NCI-H748 treated with DMSO at 0.1 percent for 48 hours (cell line): ENCODE data around the gene ZNF189.
A peak's percentile ranks its signal among the peaks of the same experiment; 100 is the strongest.
"Not testable (repeated sequence)": the region's sequence is repeated elsewhere in the genome, so short reads cannot be mapped to it uniquely, and the experiment has no call there.

Experiments
- DNase-seq: peaks from one replicate; lab custom pipeline; 2025; lab: John Stamatoyannopoulos, UW

The ZNF189 gene

DNA sequence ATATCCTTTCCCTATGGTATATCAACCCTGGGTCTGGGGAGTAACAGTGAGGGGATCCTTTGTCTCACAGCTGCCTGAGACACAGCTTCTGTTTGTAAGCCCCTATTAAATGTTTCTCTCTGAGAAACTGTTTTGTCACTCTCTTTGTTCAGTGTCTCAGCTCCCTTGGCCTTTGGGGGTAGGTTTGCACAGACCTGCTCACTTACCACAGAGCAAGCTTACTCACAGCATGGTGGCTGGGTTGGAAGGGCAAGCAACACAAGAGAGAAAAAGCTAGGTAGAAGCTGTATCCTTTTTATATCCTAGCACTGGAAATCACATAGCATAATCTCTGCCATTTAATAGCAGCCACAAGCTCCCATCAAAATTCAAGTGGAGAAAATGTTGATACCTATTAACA, 18.4 kb upstream of the ZNF189 start:
- DNase-seq: no peak

DNA sequence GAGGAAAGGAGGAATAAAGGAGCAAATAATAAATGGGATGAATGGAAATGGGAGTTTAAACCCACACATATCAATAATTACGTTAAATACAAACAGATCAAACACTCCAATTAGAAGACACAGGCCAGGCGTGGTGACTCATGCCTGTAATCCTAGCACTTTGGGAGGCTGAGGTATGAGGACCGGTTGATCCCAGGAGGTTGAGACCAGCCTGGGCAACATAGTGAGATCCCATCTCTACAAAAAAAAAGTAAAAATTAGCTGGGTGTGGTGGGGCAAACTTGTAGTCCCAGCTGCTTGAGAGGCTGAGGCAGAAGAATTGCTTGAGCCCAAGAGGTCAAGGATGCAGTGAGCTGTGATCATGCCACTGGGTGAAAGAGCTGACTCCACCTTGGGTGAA, 17.5 kb upstream of the ZNF189 start:
- no peak for DNase-seq

DNA sequence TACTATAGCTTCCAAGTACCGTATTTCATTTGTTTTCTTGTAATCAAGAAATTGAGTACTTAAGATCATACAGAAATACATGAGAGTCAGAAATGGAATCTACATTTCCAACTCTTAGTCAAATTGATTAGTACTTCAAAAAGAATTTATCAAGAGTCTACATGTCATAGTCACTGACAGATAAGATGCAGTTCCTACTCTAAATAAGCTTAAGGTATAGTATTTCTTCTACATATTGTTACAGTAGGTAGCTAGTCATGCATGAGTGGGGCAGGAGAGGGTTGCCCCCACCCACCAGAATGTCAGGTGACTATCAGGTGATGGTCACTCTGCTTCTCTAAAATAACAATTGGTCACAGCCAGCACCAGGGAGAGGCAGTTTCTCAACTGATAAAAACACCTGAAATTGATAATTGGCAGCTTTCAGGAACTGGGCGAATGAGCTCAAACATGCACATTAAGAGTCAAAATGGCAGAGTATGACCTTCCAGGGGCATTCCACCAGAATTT, 16.8 kb upstream of the ZNF189 start:
- DNase-seq: no peak

DNA sequence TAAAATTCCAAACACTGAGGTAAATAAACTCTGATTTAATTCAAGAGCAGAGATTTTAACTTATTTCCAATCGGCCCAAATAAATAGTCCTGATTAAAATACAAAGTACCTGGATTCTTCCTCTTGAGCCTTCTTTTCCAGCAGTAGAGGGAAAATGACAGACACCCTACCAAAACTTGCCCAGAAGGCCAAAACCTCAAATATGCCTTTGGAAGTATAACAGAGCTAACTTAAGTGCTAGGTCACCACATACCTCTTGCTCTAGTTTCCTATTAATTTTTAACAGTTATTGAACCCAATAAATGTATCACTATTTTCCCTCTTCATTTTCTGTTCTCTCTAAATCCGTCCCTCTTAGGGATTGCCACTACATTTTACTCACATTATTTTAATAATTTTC, 15.3 kb upstream of the ZNF189 start:
- no peak for DNase-seq

DNA sequence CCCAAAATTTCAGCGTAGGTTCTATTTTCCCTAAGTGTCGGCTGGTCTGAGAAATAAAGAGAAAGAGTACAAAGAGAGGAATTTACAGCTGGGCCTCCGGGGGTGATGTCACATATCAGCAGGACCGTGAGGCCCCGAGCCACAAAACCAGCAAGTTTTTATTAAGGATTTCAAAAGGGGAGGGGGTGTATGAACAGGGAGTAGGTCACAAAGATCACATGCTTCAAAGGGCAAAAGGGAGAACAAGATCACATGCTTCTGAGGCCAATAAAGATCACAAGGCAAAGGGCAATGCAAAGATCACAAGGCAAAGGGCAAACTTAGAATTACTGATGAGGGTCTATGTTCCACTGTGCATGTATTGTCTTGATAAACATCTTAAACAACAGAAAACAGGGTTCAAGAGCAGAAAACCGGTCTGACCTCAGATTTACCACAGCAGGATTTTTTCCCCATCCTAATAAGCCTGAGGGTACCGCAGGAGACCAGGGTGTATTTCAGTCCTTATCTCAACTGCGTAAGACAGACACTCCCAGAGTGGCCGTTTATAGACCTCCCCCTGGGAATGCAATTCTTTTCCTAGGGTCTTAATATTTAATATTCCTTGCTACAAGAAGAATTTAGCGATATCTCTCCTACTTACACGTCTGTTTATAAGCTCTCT, 13.6 kb upstream of the ZNF189 start, which contains the start of gene BAAT:
Gene BAAT, minus strand, starts transcription at position 134 of the 664 bp plus-strand sequence. CDS start 13,602 bp downstream, outside the sequence.
- DNase-seq: not testable (repeated sequence)

DNA sequence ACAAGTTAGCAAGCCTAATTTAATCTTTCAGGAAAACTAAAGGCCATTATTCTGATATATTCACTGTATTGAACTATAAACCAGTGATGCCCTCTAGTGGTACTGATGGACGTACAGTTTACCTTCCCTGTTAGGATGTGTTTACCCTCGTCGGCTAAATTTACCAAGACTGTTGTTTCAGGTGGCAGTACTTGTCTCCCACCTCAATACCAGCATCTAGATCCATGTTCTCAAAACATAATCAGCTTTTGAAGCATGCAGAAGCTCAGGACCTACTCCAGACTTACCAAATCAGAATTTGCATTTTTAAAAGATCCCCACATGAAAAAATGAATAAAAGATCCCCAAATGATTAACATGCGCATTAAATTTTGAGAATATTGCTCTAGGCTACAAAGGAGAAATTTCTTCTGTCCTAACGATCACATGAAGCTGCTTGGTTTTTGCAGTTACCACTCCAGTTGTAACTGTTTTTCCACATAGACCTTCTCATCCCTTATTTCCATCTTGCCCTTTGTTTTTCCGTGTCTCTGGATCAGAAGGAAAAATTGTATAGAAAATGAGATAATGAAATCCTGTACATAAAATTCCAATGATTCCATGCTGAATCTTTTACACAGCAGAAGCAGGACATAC, 10.7 kb upstream of the ZNF189 start:
- peak; percentile 86 for DNase-seq

DNA sequence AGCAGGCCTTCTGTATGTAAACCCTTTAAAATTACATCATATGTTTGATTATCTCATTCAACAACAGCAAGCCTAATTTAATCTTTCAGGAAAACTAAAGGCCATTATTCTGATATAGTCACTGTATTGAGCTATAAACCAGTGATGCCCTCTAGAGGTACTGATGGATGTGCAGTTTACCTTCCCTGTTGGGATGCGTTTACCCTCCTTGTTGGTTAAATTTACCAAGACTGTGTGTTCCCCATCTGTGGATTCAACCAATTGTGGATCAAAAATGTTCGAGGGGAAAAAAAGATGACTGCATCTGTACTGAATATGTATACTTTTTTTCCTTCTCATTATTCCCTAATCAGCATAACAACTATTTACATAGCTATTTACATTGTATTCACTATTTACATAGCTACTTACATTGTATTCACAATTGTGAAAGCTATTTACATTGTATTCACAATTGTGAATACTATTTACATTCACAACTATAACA, 10.1 kb upstream of the ZNF189 start:
- peak; percentile 41 for DNase-seq

DNA sequence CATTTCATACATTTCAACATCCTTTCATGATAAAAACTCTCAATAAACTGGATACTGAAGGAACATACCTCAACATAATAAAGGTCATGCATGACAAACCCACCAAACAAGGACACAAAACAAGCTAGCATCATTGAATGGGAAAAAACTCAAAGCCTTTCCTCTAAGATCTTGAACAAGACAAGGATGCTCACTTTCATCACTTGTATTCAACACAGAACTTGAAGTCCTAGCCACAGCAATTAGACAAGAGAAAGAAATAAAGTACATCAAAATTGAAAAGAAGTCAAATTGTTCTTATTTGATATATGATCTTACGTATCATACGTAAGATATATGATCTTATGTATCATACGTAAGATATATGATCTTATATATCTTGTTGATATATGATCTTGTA, 5.5 kb upstream of the ZNF189 start:
- DNase-seq: no peak

DNA sequence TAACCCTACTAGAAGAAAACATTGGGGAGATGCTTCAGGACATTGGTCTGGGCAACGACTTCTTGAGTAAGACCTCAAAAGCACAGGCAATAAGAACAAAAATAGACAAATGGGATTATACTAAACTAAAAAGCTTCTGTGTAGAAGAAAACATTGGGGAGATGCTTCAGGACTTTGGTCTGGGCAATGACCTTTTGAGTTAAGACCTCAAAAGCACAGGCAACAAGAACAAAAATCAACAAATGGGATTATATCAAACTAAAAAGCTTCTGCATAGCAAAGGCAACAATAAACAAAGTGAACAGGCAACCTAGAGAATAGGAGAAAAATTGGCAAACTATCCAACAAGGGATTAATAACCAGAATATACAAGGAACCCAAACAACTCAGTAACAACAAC, 4.0 kb upstream of the ZNF189 start:
- no peak for DNase-seq

DNA sequence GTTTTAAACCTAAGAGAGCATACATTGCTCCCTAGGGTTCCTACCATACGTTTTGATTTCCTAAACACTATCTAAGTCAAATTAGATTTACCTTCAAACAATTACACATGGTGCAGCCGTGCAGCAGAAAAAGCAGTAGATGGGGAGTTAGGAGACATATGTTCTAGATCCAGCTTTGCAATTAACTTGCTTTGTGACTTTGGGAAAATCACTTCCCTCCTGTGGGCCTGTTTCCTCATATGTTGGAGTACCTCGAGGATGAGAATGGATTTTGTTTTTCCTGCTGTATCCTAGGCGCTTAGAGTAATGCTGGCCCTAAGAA, 944 bp upstream of the ZNF189 start:
- peak; percentile 31 for DNase-seq

DNA sequence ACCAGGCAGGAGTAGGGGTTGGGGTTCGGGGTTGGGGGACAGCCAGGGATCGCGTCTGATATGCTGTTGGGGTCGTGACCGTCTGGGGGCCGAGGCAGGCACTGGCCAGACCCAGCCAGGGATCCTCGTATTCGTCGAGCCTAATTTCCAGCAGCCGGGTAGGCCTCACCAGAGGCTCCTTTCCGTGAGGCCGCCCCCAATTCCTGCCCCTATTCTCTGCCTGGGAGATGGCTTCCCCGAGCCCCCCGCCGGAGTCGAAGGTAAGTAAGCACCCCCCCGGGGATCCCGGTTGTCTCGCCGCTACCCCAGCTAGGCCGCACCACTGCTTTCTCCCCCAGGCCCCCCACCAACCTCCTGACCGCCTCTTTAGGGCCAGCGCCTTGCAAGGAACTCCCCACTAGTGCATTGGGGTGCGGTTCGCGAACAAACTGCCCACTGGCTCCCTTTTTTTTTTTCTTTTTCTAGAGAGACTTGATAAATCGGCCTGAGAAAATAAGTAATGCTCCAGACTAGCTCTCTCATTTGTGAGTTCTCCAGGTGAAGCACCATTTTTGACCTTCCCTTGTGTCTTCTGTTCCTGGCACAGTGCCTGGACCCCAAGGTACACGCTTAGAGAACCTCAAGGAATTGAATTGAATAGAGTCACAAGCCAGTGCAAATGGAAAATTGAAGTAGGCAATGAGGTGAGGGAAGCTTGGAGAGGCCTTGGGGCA, 435 bp downstream of the ZNF189 start:
- DNase-seq: no peak

DNA sequence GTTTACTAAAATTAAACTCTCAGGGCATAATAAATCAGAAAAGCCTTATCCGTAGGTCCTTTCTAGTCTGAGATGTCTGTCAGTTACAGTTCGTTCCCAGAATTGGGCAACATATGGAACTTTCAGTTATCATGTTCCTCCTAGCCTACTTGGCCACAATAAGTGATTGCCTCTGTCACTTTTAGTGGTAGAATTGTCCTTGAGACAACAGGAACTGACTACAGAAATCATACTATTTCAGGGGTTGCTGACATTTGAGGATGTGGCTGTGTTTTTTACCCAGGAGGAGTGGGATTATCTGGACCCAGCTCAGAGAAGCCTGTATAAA, 956 bp downstream of the ZNF189 start:
- no peak for DNase-seq

DNA sequence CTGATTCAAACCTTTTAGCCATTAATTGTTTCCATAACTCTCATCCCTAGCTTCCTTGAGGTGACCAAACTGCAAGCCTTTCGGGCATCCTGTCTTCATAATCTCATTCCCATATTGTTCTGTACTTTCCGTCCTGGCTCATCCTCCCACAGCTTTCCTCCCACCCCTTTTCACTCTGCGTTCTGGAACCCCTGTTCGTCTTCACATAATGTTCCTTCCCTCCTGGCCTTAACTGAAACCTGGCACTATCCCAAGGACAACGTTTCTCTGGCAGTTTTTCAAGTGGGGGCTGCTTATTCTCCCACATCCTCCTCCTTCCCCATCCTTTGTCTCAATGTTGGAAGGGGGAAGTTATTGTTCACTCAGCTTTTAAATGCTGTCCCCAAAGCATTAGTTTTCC, 1.5 kb downstream of the ZNF189 start:
- DNase-seq: no peak

DNA sequence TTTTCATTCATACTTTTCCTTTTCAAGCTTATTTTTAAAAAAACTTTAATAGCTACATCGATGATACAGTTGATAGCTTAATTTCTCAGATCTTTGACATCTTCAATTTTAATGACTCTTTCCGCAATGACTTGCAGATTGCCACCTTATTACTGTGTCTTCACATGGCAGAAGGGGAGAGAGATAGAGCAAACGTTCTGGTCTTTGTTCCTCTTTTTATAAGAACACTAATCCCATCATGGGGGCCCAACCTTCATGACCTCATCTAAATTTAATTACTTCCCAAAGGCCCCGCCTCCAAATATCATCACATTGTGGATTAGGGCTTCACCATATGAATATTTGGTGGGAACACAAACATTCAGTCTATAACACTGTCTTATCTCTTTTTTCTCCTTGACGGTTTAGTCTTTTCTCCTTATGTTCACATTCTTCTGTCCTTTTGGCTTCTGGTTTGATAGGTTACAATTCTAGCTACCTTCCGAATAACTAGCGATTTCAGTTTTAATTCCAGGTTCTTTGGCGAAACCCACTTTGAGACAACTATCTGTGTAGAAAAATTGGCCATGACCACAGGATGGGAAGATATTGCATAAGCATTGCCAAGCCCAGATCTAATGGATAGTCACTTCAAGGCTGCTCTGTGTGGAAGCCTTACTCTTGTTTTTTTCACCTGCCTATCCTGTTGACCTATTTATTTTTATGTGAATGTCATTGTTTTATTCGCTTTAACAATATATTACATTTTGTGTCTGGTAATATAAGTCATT, 5.0 kb downstream of the ZNF189 start:
- DNase-seq: no peak

DNA sequence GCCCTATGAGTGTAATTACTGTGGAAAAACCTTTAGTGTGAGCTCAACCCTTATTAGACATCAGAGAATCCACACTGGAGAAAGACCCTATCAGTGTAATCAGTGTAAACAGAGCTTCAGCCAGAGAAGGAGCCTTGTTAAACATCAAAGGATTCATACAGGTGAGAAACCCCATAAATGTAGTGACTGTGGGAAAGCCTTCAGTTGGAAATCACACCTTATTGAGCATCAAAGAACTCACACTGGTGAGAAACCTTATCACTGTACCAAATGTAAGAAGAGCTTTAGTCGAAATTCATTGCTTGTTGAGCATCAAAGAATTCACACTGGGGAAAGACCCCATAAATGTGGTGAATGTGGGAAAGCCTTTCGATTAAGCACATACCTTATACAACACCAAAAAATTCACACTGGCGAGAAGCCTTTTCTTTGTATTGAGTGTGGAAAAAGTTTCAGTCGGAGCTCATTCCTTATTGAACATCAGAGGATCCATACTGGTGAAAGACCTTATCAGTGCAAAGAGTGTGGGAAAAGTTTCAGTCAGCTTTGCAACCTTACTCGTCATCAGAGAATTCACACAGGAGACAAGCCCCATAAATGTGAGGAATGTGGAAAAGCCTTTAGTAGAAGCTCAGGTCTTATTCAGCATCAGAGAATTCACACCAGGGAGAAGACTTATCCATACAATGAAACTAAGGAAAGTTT, 9.9 kb downstream of the ZNF189 start:
- no peak for DNase-seq

DNA sequence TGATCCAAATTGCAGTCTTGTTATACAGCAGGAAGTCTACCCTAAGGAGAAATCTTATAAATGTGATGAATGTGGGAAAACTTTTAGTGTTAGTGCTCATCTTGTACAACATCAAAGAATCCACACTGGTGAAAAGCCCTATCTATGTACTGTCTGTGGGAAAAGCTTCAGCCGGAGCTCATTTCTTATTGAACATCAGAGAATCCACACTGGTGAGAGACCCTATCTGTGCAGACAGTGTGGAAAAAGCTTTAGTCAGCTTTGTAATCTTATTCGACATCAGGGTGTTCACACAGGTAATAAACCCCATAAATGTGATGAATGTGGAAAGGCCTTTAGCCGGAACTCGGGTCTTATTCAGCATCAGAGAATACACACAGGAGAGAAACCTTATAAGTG, 10.4 kb downstream of the ZNF189 start:
- no peak for DNase-seq

DNA sequence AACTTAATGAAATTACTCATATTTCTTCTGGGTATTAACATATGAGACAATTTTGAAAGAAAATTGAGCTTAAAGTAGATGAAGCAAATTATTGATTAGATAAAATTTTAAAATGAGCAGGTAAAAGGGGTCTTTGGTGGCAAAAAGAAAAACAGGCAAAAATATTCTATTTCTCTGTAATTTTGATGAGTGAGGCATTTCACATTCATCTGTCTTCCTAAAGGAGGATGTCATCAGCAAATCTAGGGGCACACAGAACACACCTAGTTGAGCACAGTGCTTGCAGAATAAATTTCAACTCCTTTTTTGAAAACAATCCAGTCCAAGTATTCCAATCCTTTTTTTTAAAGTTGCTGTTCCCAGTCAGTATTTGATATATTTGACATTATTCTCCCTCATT, 16.2 kb downstream of the ZNF189 start:
- DNase-seq: no peak

DNA sequence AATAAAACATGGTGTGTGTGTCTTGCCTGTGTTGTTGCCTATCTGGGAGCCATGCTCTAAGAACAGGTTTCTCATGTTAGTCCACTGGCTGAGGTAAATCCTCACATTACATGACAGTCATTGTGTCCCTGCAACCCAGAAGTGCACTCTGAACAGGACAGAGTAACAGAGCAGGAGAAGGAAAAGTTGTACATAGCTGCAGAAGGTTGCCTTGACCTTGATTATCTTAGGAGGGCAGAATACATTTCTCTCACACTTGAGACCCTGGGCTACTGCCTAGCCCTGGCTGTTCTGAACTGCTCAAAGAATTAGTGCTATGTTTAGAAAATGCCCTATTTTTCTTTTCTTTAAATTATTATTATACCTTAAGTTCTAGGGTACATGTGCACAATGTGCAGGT, 16.9 kb downstream of the ZNF189 start:
- DNase-seq: no peak

DNA sequence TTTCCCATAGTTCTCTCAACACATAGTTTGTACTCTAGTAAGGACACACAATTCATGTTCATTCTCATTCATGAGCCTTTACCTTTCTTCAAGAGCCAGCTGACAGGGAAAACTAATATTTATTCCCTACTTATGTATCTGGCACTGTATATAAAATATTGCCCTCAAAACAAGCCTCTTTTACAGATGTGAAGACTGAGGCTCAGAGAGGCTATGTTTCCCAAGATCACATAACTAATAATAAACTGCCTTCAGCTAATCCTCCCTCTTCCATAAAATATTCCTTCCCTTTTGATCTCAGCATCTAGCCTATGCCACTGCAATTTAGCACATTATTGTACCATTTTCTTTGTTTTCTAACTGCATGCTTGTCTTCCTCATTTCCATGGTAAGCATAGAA, 18.7 kb downstream of the ZNF189 start:
- no peak for DNase-seq

DNA sequence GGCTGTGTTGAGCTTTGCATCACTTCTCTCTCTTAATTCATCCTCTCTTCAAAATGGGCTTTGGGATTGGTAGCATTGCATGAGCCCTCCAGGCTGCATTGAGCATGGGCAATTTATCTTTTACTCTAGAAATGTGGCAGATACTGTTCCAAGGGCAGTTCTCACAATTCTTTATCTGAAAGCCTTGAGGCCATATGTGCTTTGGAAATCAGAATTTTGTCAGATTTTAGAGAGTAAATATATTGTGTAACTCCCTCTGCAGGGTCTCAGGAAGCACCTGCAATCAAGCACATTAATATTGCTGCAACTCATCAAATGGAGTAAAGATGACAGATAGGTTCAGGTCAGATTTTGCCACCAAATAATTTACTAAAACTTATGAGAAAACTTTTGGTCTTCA, 19.3 kb downstream of the ZNF189 start:
- no peak for DNase-seq

DNA sequence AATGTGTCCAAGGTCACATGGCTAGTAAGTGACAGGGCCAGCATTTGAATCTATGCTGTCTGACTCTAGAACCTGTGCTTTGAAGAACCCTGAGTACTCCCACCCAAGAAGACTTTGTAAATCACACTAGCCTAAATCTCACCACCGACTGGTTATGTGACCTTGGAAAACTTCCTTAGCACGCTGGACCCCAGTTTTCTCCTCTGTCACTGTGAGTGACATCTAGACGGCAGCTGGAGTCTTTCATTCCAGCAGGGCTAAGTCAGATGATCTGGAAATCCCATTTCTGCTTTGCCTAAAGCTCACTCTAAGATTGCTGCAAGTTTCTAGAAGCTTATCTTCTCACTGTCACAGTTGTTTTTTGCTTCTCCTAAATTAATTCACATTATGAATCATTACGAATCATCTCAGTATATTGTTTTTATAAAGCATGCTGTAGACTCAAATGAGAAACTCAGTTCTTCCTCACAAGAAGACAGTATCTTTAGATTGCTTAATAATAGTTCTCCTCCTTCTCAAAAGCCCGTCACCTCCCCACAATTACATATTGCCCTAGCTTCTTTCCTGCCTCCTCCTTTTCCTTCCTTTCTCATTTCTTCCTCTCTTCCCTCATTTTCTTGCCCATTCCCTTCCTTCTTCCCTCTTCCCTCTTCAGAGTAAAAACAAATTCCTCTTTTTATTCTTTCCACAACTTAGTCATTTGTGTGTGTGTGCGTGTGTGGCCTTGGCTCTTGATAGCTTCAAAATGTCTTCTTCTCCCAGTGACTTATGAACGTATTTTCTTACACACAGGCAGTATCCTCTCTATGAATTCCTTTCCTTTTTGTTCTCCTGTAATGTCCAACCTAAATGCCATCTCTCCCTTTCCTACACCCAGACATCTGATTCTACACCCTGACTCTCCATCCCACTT, 20.1 kb downstream of the ZNF189 start:
- DNase-seq: no peak
